HepG2 (cell line): ENCODE results near the gene CD81.

Experiments
- CTCF ChIP-seq: sonication (generic); formaldehyde crosslinking; IDR thresholded peaks from 2 replicates; pipeline ENCODE4 v1.5.0; 2020; ENCODE audit warnings: mild to moderate bottlenecking, missing genetic modification reagents, moderate library complexity
- EP300 ChIP-seq, 3 experiments: sonication (generic) in 1 of 3; formaldehyde crosslinking in 1 of 3; IDR thresholded peaks; 2 replicates each; pipeline versions ENCODE4 v1.5.1 to v1.6.1; 2011 to 2020; ENCODE audit warnings: low read depth in 2 of 3, low read length in 2 of 3, borderline replicate concordance in 1 of 3, improper control_type of control experiment in 1 of 3, mild to moderate bottlenecking in 1 of 3, missing genetic modification reagents in 1 of 3, moderate library complexity in 1 of 3
- HMGXB4 ChIP-seq, 2 experiments: sonication (generic) in 1 of 2; formaldehyde crosslinking in 1 of 2; IDR thresholded peaks; 2 replicates each; pipeline versions ENCODE4 v1.4.0 to v1.6.1; 2018 to 2020; ENCODE audit warnings: missing genetic modification reagents in 2 of 2, borderline replicate concordance in 1 of 2, low read depth in 1 of 2, mild to moderate bottlenecking in 1 of 2, missing biosample characterization in 1 of 2
- MAFF ChIP-seq: IDR thresholded peaks from 2 replicates; pipeline ENCODE4 v1.6.1; 2011; ENCODE audit warnings: low read depth, low read length, improper control_type of control experiment
- PATZ1 ChIP-seq: sonication (generic); formaldehyde crosslinking; IDR thresholded peaks from 2 replicates; pipeline ENCODE4 v1.4.0; 2020; ENCODE audit warnings: missing genetic modification reagents
- PHF5A ChIP-seq: IDR thresholded peaks from one replicate; pipeline ENCODE4 v1.6.1; 2018; ENCODE audit warnings: low read depth, missing genetic modification reagents; ENCODE audit not compliant: unreplicated experiment
- RAD21 ChIP-seq: fragments of 450-650 bp; formaldehyde crosslinking; IDR thresholded peaks from 2 replicates; pipeline ENCODE4 v1.5.0; 2020; ENCODE audit warnings: mild to moderate bottlenecking
- REST ChIP-seq, 2 experiments: IDR thresholded peaks; 2 replicates each; pipeline ENCODE4 v1.6.1; 2011 to 2012; ENCODE audit warnings: low read length in 2 of 2, borderline replicate concordance in 1 of 2, low read depth in 1 of 2, mild to moderate bottlenecking in 1 of 2, moderate library complexity in 1 of 2
- RXRA ChIP-seq: sonication (generic); formaldehyde crosslinking; IDR thresholded peaks from 2 replicates; pipeline ENCODE4 v1.5.1; 2020; ENCODE audit warnings: missing genetic modification reagents
- TRIM24 ChIP-seq: sonication (generic); formaldehyde crosslinking; IDR thresholded peaks from 2 replicates; pipeline ENCODE4 v1.8.0; 2022; ENCODE audit warnings: mild to moderate bottlenecking, missing genetic modification reagents
- ZFYVE20 ChIP-seq: sonication (generic); formaldehyde crosslinking; IDR thresholded peaks from 2 replicates; pipeline ENCODE4 v1.8.0; 2023; ENCODE audit warnings: low read depth, mild to moderate bottlenecking, moderate library complexity, missing genetic modification reagents, borderline replicate concordance
- ZNF530 ChIP-seq: sonication (generic); formaldehyde crosslinking; IDR thresholded peaks from 2 replicates; pipeline ENCODE4 v1.5.0; 2020; ENCODE audit warnings: low read depth, mild to moderate bottlenecking, missing genetic modification reagents
- ZNF580 ChIP-seq: IDR thresholded peaks from 2 replicates; pipeline ENCODE4 v1.6.1; 2016; ENCODE audit warnings: low read depth, borderline replicate concordance

GRCh38 chr11:2442589-2442988, 65.5 kb downstream of the CD81 start:
- no peak for TF ChIP-seq CTCF (CRISPR knock-in tag)
- TF ChIP-seq ZFYVE20 = no peak
- TF ChIP-seq RXRA (CRISPR knock-in tag) = no peak
- TF ChIP-seq PATZ1 = no peak
- TF ChIP-seq HMGXB4 (CRISPR knock-in tag; IDR thresholded peaks at IDR 0.05; ENCODE audit: borderline replicate concordance in 1 of 2, low read depth in 1 of 2) = no peak
- no peak for TF ChIP-seq MAFF
- TF ChIP-seq EP300 (IDR thresholded peaks at IDR 0.05; ENCODE audit: low read depth in 2 of 2, low read length in 2 of 2) = no peak
- TF ChIP-seq EP300 (CRISPR knock-in tag; IDR thresholded peaks at IDR 0.05; ENCODE audit: borderline replicate concordance) = no peak
- TF ChIP-seq RAD21 = no peak
- TF ChIP-seq PHF5A (CRISPR knock-in tag) = no peak
- no peak for TF ChIP-seq ZNF580 (CRISPR knock-in tag)
- no peak for TF ChIP-seq ZNF530 (CRISPR knock-in tag)
- TF ChIP-seq TRIM24 (CRISPR knock-in tag) = no peak
- no peak for TF ChIP-seq REST (IDR thresholded peaks at IDR 0.05; ENCODE audit: borderline replicate concordance in 1 of 2, low read depth in 1 of 2, low read length in 2 of 2)
